ENCODE results near the gene CLDN5.

GRCh38 chr22:19540394-19540793 lies 16.2 kb upstream of the CLDN5 start:
- TF ChIP-seq, protein P1, sequence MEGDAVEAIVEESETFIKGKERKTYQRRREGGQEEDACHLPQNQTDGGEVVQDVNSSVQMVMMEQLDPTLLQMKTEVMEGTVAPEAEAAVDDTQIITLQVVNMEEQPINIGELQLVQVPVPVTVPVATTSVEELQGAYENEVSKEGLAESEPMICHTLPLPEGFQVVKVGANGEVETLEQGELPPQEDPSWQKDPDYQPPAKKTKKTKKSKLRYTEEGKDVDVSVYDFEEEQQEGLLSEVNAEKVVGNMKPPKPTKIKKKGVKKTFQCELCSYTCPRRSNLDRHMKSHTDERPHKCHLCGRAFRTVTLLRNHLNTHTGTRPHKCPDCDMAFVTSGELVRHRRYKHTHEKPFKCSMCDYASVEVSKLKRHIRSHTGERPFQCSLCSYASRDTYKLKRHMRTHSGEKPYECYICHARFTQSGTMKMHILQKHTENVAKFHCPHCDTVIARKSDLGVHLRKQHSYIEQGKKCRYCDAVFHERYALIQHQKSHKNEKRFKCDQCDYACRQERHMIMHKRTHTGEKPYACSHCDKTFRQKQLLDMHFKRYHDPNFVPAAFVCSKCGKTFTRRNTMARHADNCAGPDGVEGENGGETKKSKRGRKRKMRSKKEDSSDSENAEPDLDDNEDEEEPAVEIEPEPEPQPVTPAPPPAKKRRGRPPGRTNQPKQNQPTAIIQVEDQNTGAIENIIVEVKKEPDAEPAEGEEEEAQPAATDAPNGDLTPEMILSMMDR (IDR thresholded peaks at IDR 0.05 in 4 of 5, conservative IDR thresholded peaks at IDR 0.05 in 1 of 5): no peak
- no peak for TF ChIP-seq POLR2A (IDR thresholded peaks at IDR 0.05)
